ENCODE measurements around the gene HIVEP3.

The HIVEP3 gene

GRCh38 chr1:41735139-41735538 lies 183.6 kb downstream of the HIVEP3 start:
- no peak overlapping the region for H3K4me3 Mint-ChIP-seq
- peak overlapping the region; percentile 97 for H3K27ac Mint-ChIP-seq
- no peaks in the 10 kb centered on the region for H3K9me3 Mint-ChIP-seq
- no peak for DNase-seq (ENCODE audit: low spot score in 2 of 2)
- H3K4me1 Mint-ChIP-seq, result peaks cover 77% of the 10 kb centered on the region
- ATAC-seq, result no peak
- peaks cover 10% of the 10 kb centered on the region for H3K36me3 Mint-ChIP-seq

- H3K27ac Mint-ChIP-seq, result no peak overlapping the region
These were observed 184.3 kb downstream of the HIVEP3 start for GRCh38 chr1:41734201-41734970.

GRCh38 chr1:41733725-41734124 lies 185.0 kb downstream of the HIVEP3 start:
- Mint-ChIP-seq H3K27ac (no peak overlapping the region), H3K4me3 (no peak overlapping the region), H3K9me3 (no peaks in the 10 kb centered on the region), H3K36me3 (peaks cover 2% of the 10 kb centered on the region), H3K4me1 (peaks cover 77% of the 10 kb centered on the region)
- DNase-seq (ENCODE audit: low spot score in 2 of 2), result no peak
- no peak for ATAC-seq

More at GRCh38 chr1:41734201-41734970, 184.3 kb downstream of the HIVEP3 start:
- no peak for ATAC-seq
- Mint-ChIP-seq H3K36me3 (peaks cover 6% of the 10 kb centered on the region), H3K4me1 (peaks cover 77% of the 10 kb centered on the region), H3K4me3 (no peak overlapping the region), H3K9me3 (no peaks in the 10 kb centered on the region)
- DNase-seq (ENCODE audit: low spot score in 2 of 2), result no peak

- Mint-ChIP-seq H3K9me3 (no peaks in the 10 kb centered on the region), H3K27ac (no peak overlapping the region), H3K4me1 (peaks cover 80% of the 10 kb centered on the region), H3K36me3 (peaks cover 7% of the 10 kb centered on the region), H3K4me3 (no peak overlapping the region)
- DNase-seq (ENCODE audit: low spot score in 2 of 2), result no peak
- no peak for ATAC-seq
These were observed 185.7 kb downstream of the HIVEP3 start for GRCh38 chr1:41733021-41733420.

GRCh38 chr1:41731516-41732030 lies 187.1 kb downstream of the HIVEP3 start:
- H3K9me3 Mint-ChIP-seq, result no peaks in the 10 kb centered on the region
- ATAC-seq (no peak), DNase-seq (ENCODE audit: low spot score in 2 of 2) (no peak)
- H3K27ac Mint-ChIP-seq, result no peak overlapping the region
- H3K4me1 Mint-ChIP-seq, result peaks cover 80% of the 10 kb centered on the region
- H3K4me3 Mint-ChIP-seq, result no peak overlapping the region
- peaks cover 7% of the 10 kb centered on the region for H3K36me3 Mint-ChIP-seq

GRCh38 chr1:41730806-41731205 lies 187.9 kb downstream of the HIVEP3 start:
- ATAC-seq (no peak), DNase-seq (ENCODE audit: low spot score in 2 of 2) (no peak)
- Mint-ChIP-seq H3K36me3 (peaks cover 7% of the 10 kb centered on the region), H3K4me3 (no peak overlapping the region), H3K27ac (no peak overlapping the region), H3K4me1 (peaks cover 78% of the 10 kb centered on the region), H3K9me3 (no peaks in the 10 kb centered on the region)

- no peaks in the 10 kb centered on the region for H3K9me3 Mint-ChIP-seq
- peak overlapping the region; percentile 74 for H3K27ac Mint-ChIP-seq
- H3K4me1 Mint-ChIP-seq, result peaks cover 56% of the 10 kb centered on the region
- ATAC-seq (peak; percentile 94), DNase-seq (ENCODE audit: low spot score in 2 of 2) (peak; percentile 57 to 84)
- H3K4me3 Mint-ChIP-seq, result peak overlapping the region; percentile 73
- peaks cover 7% of the 10 kb centered on the region for H3K36me3 Mint-ChIP-seq
These were observed 190.1 kb downstream of the HIVEP3 start for GRCh38 chr1:41728403-41729202.

GRCh38 chr1:41727749-41728115 lies 191.0 kb downstream of the HIVEP3 start:
- Mint-ChIP-seq H3K27ac (peak overlapping the region; percentile 74), H3K36me3 (peaks cover 7% of the 10 kb centered on the region), H3K4me1 (peaks cover 57% of the 10 kb centered on the region), H3K9me3 (no peaks in the 10 kb centered on the region), H3K4me3 (peak overlapping the region; percentile 73)
- ATAC-seq (no peak), DNase-seq (ENCODE audit: low spot score in 2 of 2) (no peak)

GRCh38 chr1:41726899-41727748 lies 191.6 kb downstream of the HIVEP3 start:
- Mint-ChIP-seq H3K4me1 (peaks cover 62% of the 10 kb centered on the region), H3K9me3 (no peaks in the 10 kb centered on the region), H3K36me3 (peaks cover 7% of the 10 kb centered on the region), H3K27ac (peak overlapping the region; percentile 94), H3K4me3 (peak overlapping the region; percentile 73)
- ATAC-seq (peak; percentile 16), DNase-seq (ENCODE audit: low spot score in 2 of 2) (peak; percentile 25 to 75)

- H3K27ac Mint-ChIP-seq, result peak overlapping the region; percentile 94
- peak overlapping the region; percentile 73 for H3K4me3 Mint-ChIP-seq
- H3K36me3 Mint-ChIP-seq, result peaks cover 7% of the 10 kb centered on the region
- H3K4me1 Mint-ChIP-seq, result peaks cover 60% of the 10 kb centered on the region
- DNase-seq (ENCODE audit: low spot score in 2 of 2) (no peak), ATAC-seq (no peak)
- H3K9me3 Mint-ChIP-seq, result no peaks in the 10 kb centered on the region
These were observed 192.4 kb downstream of the HIVEP3 start for GRCh38 chr1:41726292-41726691.

GRCh38 chr1:41724926-41725325 lies 193.8 kb downstream of the HIVEP3 start:
- Mint-ChIP-seq H3K27ac (no peak overlapping the region), H3K4me3 (no peak overlapping the region), H3K4me1 (peaks cover 60% of the 10 kb centered on the region), H3K9me3 (no peaks in the 10 kb centered on the region), H3K36me3 (peaks cover 7% of the 10 kb centered on the region)
- ATAC-seq (no peak), DNase-seq (ENCODE audit: low spot score in 2 of 2) (no peak)

GRCh38 chr1:41724248-41724647 lies 194.5 kb downstream of the HIVEP3 start:
- ATAC-seq, result no peak
- Mint-ChIP-seq H3K4me1 (peaks cover 57% of the 10 kb centered on the region), H3K36me3 (peaks cover 7% of the 10 kb centered on the region), H3K9me3 (no peaks in the 10 kb centered on the region), H3K27ac (no peak overlapping the region), H3K4me3 (no peak overlapping the region)
- no peak for DNase-seq (ENCODE audit: low spot score in 2 of 2)

GRCh38 chr1:41723786-41724185 lies 194.9 kb downstream of the HIVEP3 start:
- no peak for DNase-seq (ENCODE audit: low spot score in 2 of 2)
- Mint-ChIP-seq H3K36me3 (peaks cover 6% of the 10 kb centered on the region), H3K4me1 (peaks cover 57% of the 10 kb centered on the region), H3K4me3 (no peak overlapping the region), H3K27ac (no peak overlapping the region), H3K9me3 (no peaks in the 10 kb centered on the region)
- no peak for ATAC-seq

- Mint-ChIP-seq H3K4me3 (no peak overlapping the region), H3K27ac (no peak overlapping the region), H3K9me3 (no peaks in the 10 kb centered on the region), H3K4me1 (peaks cover 52% of the 10 kb centered on the region), H3K36me3 (no peaks in the 10 kb centered on the region)
- DNase-seq (ENCODE audit: low spot score in 2 of 2) (no peak), ATAC-seq (no peak)
These were observed 196.5 kb downstream of the HIVEP3 start for GRCh38 chr1:41722184-41722583.

GRCh38 chr1:41720861-41721410 lies 197.8 kb downstream of the HIVEP3 start:
- Mint-ChIP-seq H3K4me1 (peaks cover 48% of the 10 kb centered on the region), H3K4me3 (peak overlapping the region; percentile 27), H3K36me3 (no peaks in the 10 kb centered on the region), H3K9me3 (no peaks in the 10 kb centered on the region), H3K27ac (peak overlapping the region; percentile 40)
- ATAC-seq (peak; percentile 76), DNase-seq (ENCODE audit: low spot score in 2 of 2) (no peak)
